Spinal cord (tissue), 10 donors: ENCODE results near the gene C9orf152. TPM values are rescaled to one million over a fixed set of nuclear protein-coding genes. Genes with fewer than 3 reads are reported as not detected.
A peak's percentile ranks its signal among the peaks of the same experiment; 100 is the strongest.

ENCODE experiments used
- DNase-seq, 6 donors: peaks; one replicate each; pipeline versions ENCODE4 v3.0.0 to v3.0.0-alpha.2; 2013 to 2015; ENCODE audit warnings: low spot score in 6 of 6, low read depth in 4 of 6
- H3K27ac ChIP-seq: one replicate; pipeline ENCODE4 v1.5.1; 2013; ENCODE audit warnings: low read depth, low read length, control low read depth
- H3K27me3 ChIP-seq: one replicate; pipeline ENCODE4 v1.6.1; 2013; ENCODE audit warnings: low read length; ENCODE audit not compliant: control insufficient read depth, insufficient read depth
- H3K36me3 ChIP-seq: one replicate; pipeline ENCODE4 v1.6.1; 2013; ENCODE audit warnings: low read length; ENCODE audit not compliant: control insufficient read depth, insufficient read depth
- H3K4me1 ChIP-seq: one replicate; pipeline ENCODE4 v1.6.1; 2013; ENCODE audit warnings: low read length; ENCODE audit not compliant: control insufficient read depth, insufficient read depth
- H3K4me3 ChIP-seq: one replicate; pipeline ENCODE4 v1.5.1; 2013; ENCODE audit warnings: low read depth, low read length, control low read depth
- H3K9me3 ChIP-seq: one replicate; pipeline ENCODE4 v1.6.1; 2013; ENCODE audit warnings: low read length; ENCODE audit not compliant: control insufficient read depth, insufficient read depth
- WGBS: methylation state at CpG from one replicate; pipeline ENCODE4 v1.1.5; 2013; ENCODE audit warnings: missing lambda C conversion rate; ENCODE audit not compliant: insufficient coverage; 5-methylcytosine and 5-hydroxymethylcytosine counted together
- polyA plus RNA-seq, 2 donors: library from polyadenylated mRNA; unstranded; fragments of 120-200 nt; gene quantifications; one replicate each; pipeline ENCODE4 v1.2.1, GENCODE V29; 2013; ENCODE audit not compliant: insufficient read length in 2 of 2
- total RNA-seq, 2 donors: library from RNA; depleted of rRNA in 1 of 2; stranded (reverse); fragments of 120-200 nt in 1 of 2; fragments of >200 nt in 1 of 2; gene quantifications; one replicate each; pipeline versions ENCODE4 v1.2.3 to v1.2.4, GENCODE V29; 2013 to 2014
- donor health status: healthy.

Gene C9orf152
- total and polyA plus RNA-seq, 4 donors, result 0.08 TPM; not detected in 3

DNA sequence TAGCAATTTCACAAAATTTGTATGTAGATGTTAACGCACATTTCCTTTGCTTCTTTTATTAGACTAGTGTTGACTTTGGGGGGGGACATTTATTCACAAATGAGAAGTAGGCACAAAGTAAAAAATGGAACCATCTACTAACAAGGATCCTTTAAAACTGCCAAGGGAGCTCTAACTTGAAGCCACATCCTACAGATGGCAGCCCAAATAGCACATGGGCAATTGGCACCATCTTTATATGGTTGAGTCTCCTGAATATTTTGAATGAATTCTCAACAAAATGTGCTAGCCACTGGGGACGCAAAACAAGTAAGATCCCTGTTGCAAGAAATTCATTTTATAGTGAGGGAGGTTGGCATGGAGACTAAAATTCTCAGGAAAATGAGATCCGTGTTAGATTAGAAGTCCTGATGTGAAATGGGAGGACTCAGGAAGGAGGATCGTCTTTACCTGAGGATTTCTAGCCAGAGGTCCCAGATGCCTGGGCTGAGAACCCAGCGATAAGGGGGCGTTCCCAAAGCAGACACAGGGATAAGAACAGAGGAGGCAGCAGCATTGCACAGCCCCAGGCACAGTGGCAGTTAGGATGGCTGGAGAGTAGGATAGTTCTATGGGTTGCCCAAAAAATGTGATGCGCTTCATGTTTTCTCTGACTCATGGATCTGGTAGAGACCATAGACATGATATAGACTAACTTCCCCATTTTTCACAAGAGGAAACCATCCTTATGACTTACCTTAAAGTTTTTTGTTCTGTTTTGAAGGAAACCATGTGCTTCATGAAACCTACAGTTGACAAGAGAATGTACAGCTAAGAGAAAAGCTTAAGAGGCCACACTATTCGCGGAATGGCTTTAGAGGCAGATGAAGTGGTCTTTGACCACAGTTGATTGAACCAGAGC is 37.4 kb downstream of the C9orf152 start:
- peak in 1 of 6 donors; percentile 93 for DNase-seq
- Histone ChIP-seq H3K27me3 (no peaks in the 10 kb centered on the region), H3K9me3 (no peaks in the 10 kb centered on the region), H3K36me3 (no peaks in the 10 kb centered on the region), H3K27ac (no peak overlapping the region), H3K4me3 (no peak overlapping the region), H3K4me1 (peaks cover 11% of the 10 kb centered on the region)
- WGBS, result 77% methylated on average over 7 of the region's 9 CpGs

DNA sequence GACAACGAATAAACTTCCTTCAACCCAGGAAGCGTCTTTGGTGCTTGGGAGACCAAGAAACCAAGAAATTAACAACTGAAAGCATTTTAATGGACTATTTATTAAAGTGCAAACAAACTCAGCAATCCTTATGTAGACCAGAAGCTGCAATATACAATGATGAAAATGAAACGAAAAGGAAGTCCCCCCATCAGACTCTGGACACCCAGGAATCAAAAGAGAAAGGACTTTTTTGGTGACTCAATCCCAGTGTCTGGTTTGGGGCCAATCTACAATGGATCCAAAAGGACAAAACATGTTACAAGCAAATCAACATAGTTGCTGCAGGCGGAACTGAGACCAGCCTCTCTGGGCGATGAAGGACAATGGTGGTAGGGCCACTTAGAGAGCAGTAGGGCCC is 39.5 kb downstream of the C9orf152 start:
- H3K36me3 ChIP-seq, result no peaks in the 10 kb centered on the region
- no peak for DNase-seq
- H3K4me3 ChIP-seq, result no peak overlapping the region
- H3K4me1 ChIP-seq, result peaks cover 11% of the 10 kb centered on the region
- H3K27me3 ChIP-seq, result no peaks in the 10 kb centered on the region
- WGBS, result 95% methylated on average over 2 of the region's 5 CpGs
- H3K9me3 ChIP-seq, result no peaks in the 10 kb centered on the region
- H3K27ac ChIP-seq, result no peak overlapping the region

DNA sequence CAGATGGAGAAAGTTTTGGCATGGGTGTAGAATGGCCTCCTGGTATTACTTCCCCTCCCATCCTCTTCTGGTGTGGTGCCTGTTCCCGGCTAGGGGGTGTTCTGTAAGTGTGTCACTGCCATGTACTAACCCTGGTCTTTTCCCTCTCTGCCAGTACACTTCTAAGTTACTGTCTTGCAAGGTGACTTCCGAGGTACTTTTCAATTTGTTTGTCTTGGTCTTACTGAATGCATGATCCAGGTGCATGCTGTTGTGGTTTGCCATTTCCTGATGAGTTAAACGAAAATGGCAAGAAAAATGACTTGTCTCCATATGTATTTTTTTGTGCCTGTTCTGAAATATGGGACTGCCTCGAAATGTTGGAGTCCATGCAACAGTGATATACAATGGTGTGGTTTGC is 46.0 kb downstream of the C9orf152 start:
- Histone ChIP-seq H3K9me3 (no peaks in the 10 kb centered on the region), H3K27ac (no peak overlapping the region), H3K4me1 (peaks cover 8% of the 10 kb centered on the region), H3K4me3 (no peak overlapping the region), H3K27me3 (no peaks in the 10 kb centered on the region), H3K36me3 (no peaks in the 10 kb centered on the region)
- WGBS, result 83% methylated on average over 2 of the region's 4 CpGs
- DNase-seq, result no peak

DNA sequence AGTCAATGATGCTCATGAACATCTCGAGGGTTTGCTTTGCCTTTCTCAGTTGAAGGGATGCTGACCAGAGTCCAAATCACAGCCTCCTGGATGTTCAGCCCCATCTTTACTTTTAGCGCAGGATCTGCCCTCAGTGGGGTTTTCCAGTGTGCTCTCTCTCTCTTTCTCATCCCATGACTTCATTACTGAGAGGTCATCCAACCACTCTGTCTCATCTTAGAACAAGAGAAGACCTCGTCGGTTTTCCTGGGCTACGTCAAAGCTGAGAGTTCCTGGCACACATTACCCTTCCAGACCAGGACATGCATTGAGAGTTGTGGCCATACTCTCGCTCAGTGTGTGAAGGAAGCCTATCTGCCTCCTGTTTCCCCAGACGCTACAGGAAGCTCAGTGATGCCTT is 47.3 kb downstream of the C9orf152 start:
- Histone ChIP-seq H3K4me3 (no peak overlapping the region), H3K4me1 (peaks cover 8% of the 10 kb centered on the region), H3K36me3 (no peaks in the 10 kb centered on the region), H3K27me3 (no peaks in the 10 kb centered on the region), H3K27ac (no peak overlapping the region), H3K9me3 (no peaks in the 10 kb centered on the region)
- no peak for DNase-seq
- 92% methylated on average over 6 of the region's 7 CpGs for WGBS

DNA sequence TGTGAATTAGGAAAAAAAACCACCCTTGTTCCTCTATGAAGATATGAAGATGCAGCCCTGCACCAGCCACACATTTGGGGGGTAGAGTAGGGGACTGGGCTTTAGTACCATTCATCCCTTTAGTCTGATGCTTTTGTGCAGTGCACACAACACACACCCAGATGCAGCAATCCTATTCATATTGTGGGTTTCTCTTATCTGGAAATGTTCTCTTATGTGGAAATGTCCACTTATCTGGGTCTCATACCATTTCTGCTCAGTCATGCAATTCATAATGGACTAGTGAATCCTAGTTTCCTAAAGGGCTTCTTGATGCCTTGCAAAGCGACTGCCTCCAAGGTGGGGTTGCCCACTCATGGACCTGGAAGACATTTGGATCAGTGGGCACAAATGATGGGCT is 47.8 kb downstream of the C9orf152 start:
- no peaks in the 10 kb centered on the region for H3K9me3 ChIP-seq
- no peak overlapping the region for H3K4me3 ChIP-seq
- no peak overlapping the region for H3K27ac ChIP-seq
- WGBS, result 100% methylated on average over 1 of the region's 1 CpG
- peaks cover 8% of the 10 kb centered on the region for H3K4me1 ChIP-seq
- no peak for DNase-seq
- H3K27me3 ChIP-seq, result no peaks in the 10 kb centered on the region
- no peaks in the 10 kb centered on the region for H3K36me3 ChIP-seq

DNA sequence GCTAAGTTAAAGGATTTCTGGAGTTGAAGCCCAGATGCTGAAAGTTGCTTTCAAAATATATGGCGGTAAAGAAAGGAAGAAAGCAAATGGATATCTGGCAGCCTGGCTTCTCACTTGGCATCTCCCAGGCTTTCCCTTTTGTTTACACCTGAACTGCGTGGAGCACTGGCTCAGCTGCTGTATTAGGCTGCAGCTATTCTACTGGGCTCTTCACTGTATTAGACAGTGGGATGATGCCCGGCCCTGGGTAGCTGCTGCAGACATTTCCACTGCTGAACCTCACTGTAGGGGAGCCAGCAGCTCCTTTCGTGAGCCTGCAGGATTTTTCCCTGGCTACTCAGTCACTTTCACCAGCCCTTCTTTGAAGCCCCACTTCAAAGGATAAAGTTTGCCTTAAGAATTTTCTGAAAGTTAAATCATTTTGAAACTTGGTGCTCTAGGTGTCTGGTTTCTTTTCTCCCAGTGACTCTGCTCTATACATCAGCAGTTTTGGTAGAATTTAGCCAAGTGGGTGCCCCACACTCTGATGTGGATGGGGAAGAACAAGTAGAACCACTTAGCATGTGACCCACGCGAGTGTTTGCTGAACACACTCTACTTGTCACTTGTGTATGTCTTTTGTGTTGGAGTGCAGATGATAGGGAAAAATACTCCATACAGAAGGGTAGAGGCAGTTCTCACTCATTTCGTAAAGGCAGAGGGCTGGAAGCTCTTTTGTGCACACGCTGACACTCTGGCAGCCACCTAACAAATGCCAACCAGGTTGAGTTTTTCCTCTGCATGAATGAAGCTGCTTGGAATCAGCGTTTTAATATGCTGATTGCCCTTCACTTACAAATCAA is 49.9 kb downstream of the C9orf152 start:
- Histone ChIP-seq H3K9me3 (no peaks in the 10 kb centered on the region), H3K4me1 (peaks cover 8% of the 10 kb centered on the region), H3K27me3 (no peaks in the 10 kb centered on the region), H3K4me3 (no peak overlapping the region), H3K36me3 (no peaks in the 10 kb centered on the region), H3K27ac (no peak overlapping the region)
- peak in 1 of 6 donors; percentile 71 for DNase-seq
- WGBS, result 37% methylated on average over 5 of the region's 9 CpGs

- 39% methylated on average over 3 of the region's 4 CpGs for WGBS
- Histone ChIP-seq H3K4me1 (peaks cover 8% of the 10 kb centered on the region), H3K27ac (no peak overlapping the region), H3K27me3 (no peaks in the 10 kb centered on the region), H3K9me3 (no peaks in the 10 kb centered on the region), H3K36me3 (no peaks in the 10 kb centered on the region), H3K4me3 (no peak overlapping the region)
- DNase-seq, result peak in 1 of 6 donors; percentile 38
These were observed 51.1 kb downstream of the C9orf152 start for GRCh38 chr9:110156902-110157301.

GRCh38 chr9:110156416-110156815 is 51.5 kb downstream of the C9orf152 start:
- H3K27me3 ChIP-seq, result no peaks in the 10 kb centered on the region
- H3K4me1 ChIP-seq, result peaks cover 8% of the 10 kb centered on the region
- no peaks in the 10 kb centered on the region for H3K36me3 ChIP-seq
- DNase-seq, result no peak
- H3K27ac ChIP-seq, result no peak overlapping the region
- 95% methylated on average over 2 of the region's 9 CpGs for WGBS
- no peak overlapping the region for H3K4me3 ChIP-seq
- H3K9me3 ChIP-seq, result no peaks in the 10 kb centered on the region

DNA sequence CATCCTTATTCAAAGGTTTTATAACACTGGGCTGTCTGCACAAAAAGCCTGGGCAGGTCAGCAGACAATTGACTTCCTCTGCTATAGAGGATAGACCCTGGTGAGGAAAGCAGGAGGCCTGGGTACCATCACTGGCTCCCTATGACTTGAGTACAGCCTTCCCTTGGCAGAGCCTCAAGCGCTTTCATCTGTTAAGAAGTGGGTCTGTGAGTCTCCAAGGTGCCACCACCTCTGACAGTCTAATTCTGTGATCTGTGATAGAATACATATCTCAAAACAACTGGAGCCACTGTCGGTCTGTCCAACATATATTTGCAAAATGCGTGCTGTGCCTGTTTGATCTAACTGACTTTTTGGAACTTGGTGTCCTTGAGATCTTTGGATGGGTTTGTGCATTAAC is 52.2 kb downstream of the C9orf152 start:
- no CpG with 5 or more reads among the region's 3 CpGs for WGBS
- H3K4me1 ChIP-seq, result peaks cover 8% of the 10 kb centered on the region
- H3K27ac ChIP-seq, result no peak overlapping the region
- H3K4me3 ChIP-seq, result no peak overlapping the region
- H3K9me3 ChIP-seq, result no peaks in the 10 kb centered on the region
- no peaks in the 10 kb centered on the region for H3K36me3 ChIP-seq
- DNase-seq, result no peak
- no peaks in the 10 kb centered on the region for H3K27me3 ChIP-seq
